ENCODE results near the gene CLSTN2. TPM values are rescaled to one million over a fixed set of nuclear protein-coding genes. Genes with fewer than 3 reads are reported as not detected.

The CLSTN2 gene
- total and polyA plus RNA-seq, 10 donors: 0.02 to 0.22 (median 0.13) TPM; not detected in 1

DNA sequence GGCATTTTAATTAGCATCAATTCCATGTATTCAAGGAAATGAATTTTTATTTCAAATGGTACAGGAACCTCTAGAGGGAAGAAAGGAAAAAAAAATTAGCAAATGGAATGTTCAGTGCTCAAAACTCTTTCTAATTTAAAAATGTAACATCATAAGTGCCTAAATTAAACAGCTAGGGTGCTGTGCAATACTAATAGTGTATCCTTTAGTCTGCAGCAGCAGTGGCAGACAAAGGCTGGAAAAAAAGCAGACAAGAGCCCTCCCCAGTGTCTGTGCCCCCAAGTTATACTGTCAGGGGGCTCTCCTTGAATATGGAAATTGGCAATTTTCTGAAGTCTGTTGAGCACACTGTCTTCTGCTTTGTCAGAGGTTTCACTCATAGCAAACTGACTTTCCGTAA is 159.5 kb downstream of the CLSTN2 start:
- H3K27ac ChIP-seq: no peak overlapping the region
- intact Hi-C loops (cut with DNase I; ENCODE audit: low total_unique reads): no loop called here
- no peak overlapping the region for H3K4me3 ChIP-seq
- peaks cover 0 to 3% (median 0%) of the 10 kb centered on the region in 7 donors for H3K27me3 ChIP-seq (replicated peaks in 1 of 7)
- no peak for DNase-seq
- H3K36me3 ChIP-seq: no peaks in the 10 kb centered on the region
- TF ChIP-seq, protein P1, sequence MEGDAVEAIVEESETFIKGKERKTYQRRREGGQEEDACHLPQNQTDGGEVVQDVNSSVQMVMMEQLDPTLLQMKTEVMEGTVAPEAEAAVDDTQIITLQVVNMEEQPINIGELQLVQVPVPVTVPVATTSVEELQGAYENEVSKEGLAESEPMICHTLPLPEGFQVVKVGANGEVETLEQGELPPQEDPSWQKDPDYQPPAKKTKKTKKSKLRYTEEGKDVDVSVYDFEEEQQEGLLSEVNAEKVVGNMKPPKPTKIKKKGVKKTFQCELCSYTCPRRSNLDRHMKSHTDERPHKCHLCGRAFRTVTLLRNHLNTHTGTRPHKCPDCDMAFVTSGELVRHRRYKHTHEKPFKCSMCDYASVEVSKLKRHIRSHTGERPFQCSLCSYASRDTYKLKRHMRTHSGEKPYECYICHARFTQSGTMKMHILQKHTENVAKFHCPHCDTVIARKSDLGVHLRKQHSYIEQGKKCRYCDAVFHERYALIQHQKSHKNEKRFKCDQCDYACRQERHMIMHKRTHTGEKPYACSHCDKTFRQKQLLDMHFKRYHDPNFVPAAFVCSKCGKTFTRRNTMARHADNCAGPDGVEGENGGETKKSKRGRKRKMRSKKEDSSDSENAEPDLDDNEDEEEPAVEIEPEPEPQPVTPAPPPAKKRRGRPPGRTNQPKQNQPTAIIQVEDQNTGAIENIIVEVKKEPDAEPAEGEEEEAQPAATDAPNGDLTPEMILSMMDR (IDR thresholded peaks at IDR 0.05 in 8 of 11, conservative IDR thresholded peaks at IDR 0.05 in 3 of 11): no peak
- TF ChIP-seq POLR2AphosphoS5 (IDR thresholded peaks at IDR 0.05) (no peak), POLR2A (IDR thresholded peaks at IDR 0.05) (no peak)
- H3K9me3 ChIP-seq: peaks cover 0 to 2% (median 0%) of the 10 kb centered on the region in 8 donors
- no peaks in the 10 kb centered on the region for H3K4me1 ChIP-seq
- WGBS, 5 donors: 84 to 100% (median 100%) methylated on average over 1 of the region's 1 CpG

- TF ChIP-seq POLR2A (IDR thresholded peaks at IDR 0.05) (no peak), POLR2AphosphoS5 (IDR thresholded peaks at IDR 0.05) (no peak)
- DNase-seq: no peak
- H3K4me1 ChIP-seq: no peaks in the 10 kb centered on the region
- H3K4me3 ChIP-seq: no peak overlapping the region
- H3K27ac ChIP-seq: no peak overlapping the region
- 69 to 93% (median 81%) methylated on average over 3 of the region's 3 CpGs for WGBS, 5 donors
- H3K36me3 ChIP-seq: no peaks in the 10 kb centered on the region
- intact Hi-C loops (cut with DNase I; ENCODE audit: low total_unique reads): no loop called here
- no peaks in the 10 kb centered on the region for H3K9me3 ChIP-seq
- H3K27me3 ChIP-seq (replicated peaks in 1 of 7): peaks cover 0 to 3% (median 0%) of the 10 kb centered on the region in 7 donors
These were observed 161.1 kb downstream of the CLSTN2 start for GRCh38 chr3:140096037-140096436.

GRCh38 chr3:140097874-140098635 is 163.1 kb downstream of the CLSTN2 start:
- TF ChIP-seq POLR2AphosphoS5 (IDR thresholded peaks at IDR 0.05): no peak
- TF ChIP-seq POLR2A (IDR thresholded peaks at IDR 0.05): no peak
- TF ChIP-seq, protein P1 (IDR thresholded peaks at IDR 0.05 in 8 of 11, conservative IDR thresholded peaks at IDR 0.05 in 3 of 11): no peak
- no peak for DNase-seq
- no peak overlapping the region for H3K4me3 ChIP-seq
- 74 to 88% (median 78%) methylated on average over 3 of the region's 3 CpGs for WGBS, 5 donors
- no peaks in the 10 kb centered on the region for H3K4me1 ChIP-seq
- no peaks in the 10 kb centered on the region for H3K9me3 ChIP-seq
- no peak overlapping the region for H3K27ac ChIP-seq
- intact Hi-C loops (cut with DNase I; ENCODE audit: low total_unique reads): no loop called here
- no peaks in the 10 kb centered on the region for H3K36me3 ChIP-seq
- H3K27me3 ChIP-seq (replicated peaks in 1 of 7): no peaks in the 10 kb centered on the region

GRCh38 chr3:140100479-140100878 is 165.5 kb downstream of the CLSTN2 start:
- H3K4me3 ChIP-seq: no peak overlapping the region
- intact Hi-C loops (cut with DNase I; ENCODE audit: low total_unique reads): no loop called here
- H3K4me1 ChIP-seq: no peaks in the 10 kb centered on the region
- TF ChIP-seq POLR2A (IDR thresholded peaks at IDR 0.05) (no peak), POLR2AphosphoS5 (IDR thresholded peaks at IDR 0.05) (no peak)
- TF ChIP-seq, protein P1 (IDR thresholded peaks at IDR 0.05 in 8 of 11, conservative IDR thresholded peaks at IDR 0.05 in 3 of 11): no peak
- H3K36me3 ChIP-seq: no peaks in the 10 kb centered on the region
- no peaks in the 10 kb centered on the region for H3K27me3 ChIP-seq (replicated peaks in 1 of 7)
- DNase-seq: no peak
- no peak overlapping the region for H3K27ac ChIP-seq
- no peaks in the 10 kb centered on the region for H3K9me3 ChIP-seq
- 84 to 97% (median 92%) methylated on average over 7 of the region's 7 CpGs for WGBS, 5 donors
